Endodermal cell (in vitro differentiated cells): ENCODE measurements around the gene DRP2. TPM values are rescaled to one million over a fixed set of nuclear protein-coding genes. Genes with fewer than 3 reads are reported as not detected.

Source experiments
- DNase-seq: peaks from one replicate; pipeline ENCODE4 v3.0.0-alpha.2; 2017
- H3K27ac ChIP-seq: 2 replicates; pipeline ENCODE4 v1.5.1; 2013; ENCODE audit warnings: mild to moderate bottlenecking, low read depth, low read length, moderate library complexity
- H3K27me3 ChIP-seq: 2 replicates; pipeline ENCODE4 v1.6.1; 2013; ENCODE audit warnings: mild to moderate bottlenecking, low read length, moderate library complexity; ENCODE audit not compliant: insufficient read depth, control insufficient read depth, poor library complexity, severe bottlenecking
- H3K36me3 ChIP-seq: 2 replicates; pipeline ENCODE4 v1.7.0; 2013; ENCODE audit warnings: mild to moderate bottlenecking, low read length, moderate library complexity; ENCODE audit not compliant: control insufficient read depth, insufficient read depth
- H3K4me1 ChIP-seq: one replicate; pipeline ENCODE4 v1.7.0; 2013; ENCODE audit warnings: low read length; ENCODE audit not compliant: control insufficient read depth, insufficient read depth
- H3K4me3 ChIP-seq: 2 replicates; pipeline ENCODE4 v1.5.1; 2013; ENCODE audit warnings: mild to moderate bottlenecking, low read length, moderate library complexity
- H3K9ac ChIP-seq: 2 replicates; pipeline ENCODE4 v1.6.1; 2013; ENCODE audit warnings: mild to moderate bottlenecking, low read length, moderate library complexity; ENCODE audit not compliant: poor library complexity, severe bottlenecking; ENCODE audit errors: extremely low read depth
- H3K9me3 ChIP-seq: 2 replicates; pipeline ENCODE4 v1.6.1; 2013; ENCODE audit warnings: mild to moderate bottlenecking, low read length, moderate library complexity; ENCODE audit not compliant: control insufficient read depth
- H3K27ac Mint-ChIP-seq: 2 replicates; pipeline ENCODE4 v1.8.0; 2020; ENCODE audit warnings: mixed read lengths
- H3K27me3 Mint-ChIP-seq: 2 replicates; pipeline ENCODE4 v1.8.0; 2021; ENCODE audit warnings: mild to moderate bottlenecking, mixed read lengths; ENCODE audit not compliant: insufficient read depth
- H3K36me3 Mint-ChIP-seq: 2 replicates; pipeline ENCODE4 v1.8.0; 2020; ENCODE audit warnings: low read depth, mixed read lengths
- H3K4me1 Mint-ChIP-seq: 2 replicates; pipeline ENCODE4 v1.8.0; 2020; ENCODE audit warnings: mixed read lengths
- H3K4me3 Mint-ChIP-seq: 2 replicates; pipeline ENCODE4 v1.8.0; 2020; ENCODE audit warnings: mild to moderate bottlenecking, moderate library complexity, mixed read lengths
- H3K9me3 Mint-ChIP-seq: 2 replicates; pipeline ENCODE4 v1.8.0; 2020; ENCODE audit warnings: mild to moderate bottlenecking, mixed read lengths
- WGBS, 2 experiments: methylation state at CpG; one replicate each; pipeline versions ENCODE4 v1.1.5 to v1.1.7; 2013; ENCODE audit warnings: missing lambda C conversion rate in 2 of 2, mixed read lengths in 1 of 2; ENCODE audit not compliant: insufficient coverage in 1 of 2, insufficient read length in 1 of 2; 5-methylcytosine and 5-hydroxymethylcytosine counted together
- total RNA-seq, 2 donors: library from RNA; stranded (reverse); fragmentation: NEBNext Ultra II Directional in 1 of 2; extraction: Animal tissue kit (Norgen Biotek cat#: 25700) in 1 of 2; gene quantifications; 2 replicates in 1 of 2; 3 replicates in 1 of 2; pipeline ENCODE4 v1.2.1, GENCODE V29; 2021
- TF ChIP-seq, protein P1 (sequence below): fragments of 200-600 bp; sonication (generic); conservative IDR thresholded peaks from 2 replicates; pipeline ENCODE4 v1.5.0; 2021; ENCODE audit warnings: antibody characterized with exemption, mild to moderate bottlenecking

Gene DRP2
- total RNA-seq, 2 donors from 2014 or later = 0.15 to 0.91 TPM

DNA sequence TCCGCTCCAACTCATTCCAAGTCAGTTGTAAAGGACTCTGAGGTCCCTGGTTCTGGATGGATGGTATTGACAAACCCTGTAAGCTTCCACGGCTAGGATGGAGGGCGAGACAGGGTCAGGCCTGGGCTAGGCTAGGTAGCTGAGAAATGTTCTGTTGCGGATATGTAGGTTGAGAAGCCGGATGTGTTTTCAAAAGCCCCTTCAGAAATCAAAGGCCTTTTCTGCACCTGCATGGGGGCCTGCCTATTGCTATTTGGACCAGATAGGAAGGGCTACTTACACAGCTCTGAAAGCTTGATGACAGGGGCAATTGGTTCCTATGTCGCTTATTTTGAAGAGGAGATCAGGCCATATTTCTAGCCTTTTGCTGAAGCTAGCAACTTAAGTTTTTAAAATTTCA is 1.9 kb upstream of the DRP2 start:
- TF ChIP-seq, protein P1, sequence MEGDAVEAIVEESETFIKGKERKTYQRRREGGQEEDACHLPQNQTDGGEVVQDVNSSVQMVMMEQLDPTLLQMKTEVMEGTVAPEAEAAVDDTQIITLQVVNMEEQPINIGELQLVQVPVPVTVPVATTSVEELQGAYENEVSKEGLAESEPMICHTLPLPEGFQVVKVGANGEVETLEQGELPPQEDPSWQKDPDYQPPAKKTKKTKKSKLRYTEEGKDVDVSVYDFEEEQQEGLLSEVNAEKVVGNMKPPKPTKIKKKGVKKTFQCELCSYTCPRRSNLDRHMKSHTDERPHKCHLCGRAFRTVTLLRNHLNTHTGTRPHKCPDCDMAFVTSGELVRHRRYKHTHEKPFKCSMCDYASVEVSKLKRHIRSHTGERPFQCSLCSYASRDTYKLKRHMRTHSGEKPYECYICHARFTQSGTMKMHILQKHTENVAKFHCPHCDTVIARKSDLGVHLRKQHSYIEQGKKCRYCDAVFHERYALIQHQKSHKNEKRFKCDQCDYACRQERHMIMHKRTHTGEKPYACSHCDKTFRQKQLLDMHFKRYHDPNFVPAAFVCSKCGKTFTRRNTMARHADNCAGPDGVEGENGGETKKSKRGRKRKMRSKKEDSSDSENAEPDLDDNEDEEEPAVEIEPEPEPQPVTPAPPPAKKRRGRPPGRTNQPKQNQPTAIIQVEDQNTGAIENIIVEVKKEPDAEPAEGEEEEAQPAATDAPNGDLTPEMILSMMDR = no peak
- Mint-ChIP-seq H3K4me1 (peaks cover 5% of the 10 kb centered on the region), H3K9me3 (peaks cover 45% of the 10 kb centered on the region), H3K36me3 (no peaks in the 10 kb centered on the region), H3K4me3 (no peak overlapping the region), H3K27ac (no peak overlapping the region), H3K27me3 (no peaks in the 10 kb centered on the region)
- H3K9me3 ChIP-seq = no peaks in the 10 kb centered on the region
- H3K27me3 ChIP-seq = no peaks in the 10 kb centered on the region
- H3K36me3 ChIP-seq = no peaks in the 10 kb centered on the region
- no peak overlapping the region for H3K9ac ChIP-seq
- 60 to 94% methylated on average over 1 to 6 of the region's 6 CpGs for WGBS, 2 experiments
- no peak overlapping the region for H3K27ac ChIP-seq
- H3K4me1 ChIP-seq = no peaks in the 10 kb centered on the region
- no peak for DNase-seq
- H3K4me3 ChIP-seq = no peak overlapping the region

DNA sequence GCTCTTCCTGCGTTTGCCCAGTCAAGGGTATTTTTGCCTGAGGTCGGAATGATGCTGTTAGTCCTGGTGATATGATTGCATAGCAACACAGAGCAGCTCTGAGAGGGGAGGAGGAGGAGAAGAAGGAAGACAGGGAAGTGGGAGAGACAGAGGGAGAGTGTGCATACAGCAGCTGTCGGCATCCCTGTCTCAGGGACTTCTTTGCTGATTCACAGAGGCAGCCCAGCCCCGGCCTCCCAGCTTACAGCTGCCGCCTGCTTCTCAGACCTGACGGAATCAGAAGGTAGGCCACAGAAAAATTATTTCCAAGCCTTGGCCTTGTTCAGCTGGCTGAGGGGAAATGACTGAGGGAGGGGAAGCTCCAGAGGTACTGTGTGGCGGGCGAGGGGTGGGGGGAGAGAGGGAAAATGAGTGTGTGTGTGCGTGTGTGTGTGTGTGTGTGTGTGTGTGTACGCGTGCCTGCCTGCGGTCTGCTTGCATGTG is 319 bp downstream of the DRP2 start:
- peaks cover 45% of the 10 kb centered on the region for H3K9me3 Mint-ChIP-seq
- no peaks in the 10 kb centered on the region for H3K27me3 Mint-ChIP-seq
- no peak overlapping the region for H3K9ac ChIP-seq
- DNase-seq = no peak
- peaks cover 5% of the 10 kb centered on the region for H3K4me1 Mint-ChIP-seq
- H3K4me3 Mint-ChIP-seq = no peak overlapping the region
- H3K4me1 ChIP-seq = no peaks in the 10 kb centered on the region
- H3K27ac Mint-ChIP-seq = no peak overlapping the region
- no peaks in the 10 kb centered on the region for H3K36me3 ChIP-seq
- H3K27ac ChIP-seq = peak overlapping the region; percentile 70
- no peaks in the 10 kb centered on the region for H3K9me3 ChIP-seq
- H3K4me3 ChIP-seq = no peak overlapping the region
- 71% methylated on average over 8 of the region's 12 CpGs; no CpG with 5 or more reads in 1 of the 2 experiments for WGBS, 2 experiments
- H3K36me3 Mint-ChIP-seq = no peaks in the 10 kb centered on the region
- TF ChIP-seq, protein P1 = no peak
- H3K27me3 ChIP-seq = no peaks in the 10 kb centered on the region

DNA sequence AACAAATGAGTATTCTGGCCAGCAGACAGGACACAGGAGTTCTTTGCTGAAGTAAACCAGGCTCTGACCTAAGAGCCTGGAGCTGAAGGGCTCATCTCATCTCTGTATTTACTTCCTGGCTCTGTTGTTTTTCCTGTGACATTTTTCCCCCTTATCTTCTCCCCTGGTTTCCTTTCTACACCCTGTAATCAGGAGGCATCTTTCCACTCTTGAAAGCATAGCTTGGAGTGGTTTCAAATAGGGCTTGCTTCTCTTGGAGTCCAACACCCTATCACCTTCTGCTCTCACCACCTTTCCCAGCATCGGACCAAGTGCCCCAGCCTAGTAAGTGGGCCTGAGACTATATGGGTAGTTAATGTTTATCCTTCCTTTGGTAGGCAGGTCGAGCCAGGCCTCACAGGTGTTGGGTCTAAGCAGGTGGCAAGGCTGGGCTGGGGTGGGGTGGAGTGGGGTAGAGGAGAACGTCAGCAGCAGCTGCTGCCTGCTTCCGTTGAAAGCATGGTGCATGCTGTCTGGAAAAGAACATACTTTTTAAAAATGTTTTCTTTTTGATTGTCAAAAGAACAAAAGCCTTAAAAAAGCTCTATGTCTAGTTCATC is 1.2 kb downstream of the DRP2 start:
- Histone ChIP-seq H3K36me3 (no peaks in the 10 kb centered on the region), H3K4me1 (no peaks in the 10 kb centered on the region), H3K9ac (no peak overlapping the region), H3K27ac (no peak overlapping the region), H3K9me3 (no peaks in the 10 kb centered on the region), H3K4me3 (no peak overlapping the region), H3K27me3 (no peaks in the 10 kb centered on the region)
- Mint-ChIP-seq H3K4me3 (no peak overlapping the region), H3K9me3 (peaks cover 38% of the 10 kb centered on the region), H3K36me3 (no peaks in the 10 kb centered on the region), H3K27ac (no peak overlapping the region), H3K4me1 (peaks cover 5% of the 10 kb centered on the region), H3K27me3 (no peaks in the 10 kb centered on the region)
- TF ChIP-seq, protein P1 = no peak
- 92% methylated on average over 3 of the region's 4 CpGs; no CpG with 5 or more reads in 1 of the 2 experiments for WGBS, 2 experiments
- no peak for DNase-seq
